Esophagus squamous epithelium (tissue), 5 donors: ENCODE data around the gene RDH12. TPM values are rescaled to one million over a fixed set of nuclear protein-coding genes. Genes with fewer than 3 reads are reported as not detected.

Source experiments
- DNase-seq: peaks from one replicate; lab custom pipeline; 2025; lab: John Stamatoyannopoulos, UW
- H3K27ac ChIP-seq, 4 donors: fragments of 200-600 bp; sonication (generic); one replicate each; pipeline ENCODE4 v1.5.1; 2016 to 2019; ENCODE audit warnings: mild to moderate bottlenecking in 1 of 4
- H3K27me3 ChIP-seq, 4 donors: fragments of 200-600 bp; sonication (generic); 1 replicate in 3 of 4; 2 replicates in 1 of 4; pipeline versions ENCODE4 v1.5.1 to v1.6.0; 2017 to 2021; ENCODE audit warnings: antibody characterized with exemption in 1 of 4
- H3K36me3 ChIP-seq, 3 donors: fragments of 200-600 bp; sonication (generic); one replicate each; pipeline ENCODE4 v1.5.1; 2016 to 2019
- H3K4me1 ChIP-seq, 3 donors: fragments of 200-600 bp; sonication (generic); one replicate each; pipeline ENCODE4 v1.5.1; 2017 to 2019
- H3K4me3 ChIP-seq, 4 donors: fragments of 200-600 bp; sonication (generic); 1 replicate in 3 of 4; 2 replicates in 1 of 4; pipeline ENCODE4 v1.5.1; 2016 to 2019; ENCODE audit warnings: mild to moderate bottlenecking in 2 of 4, moderate library complexity in 1 of 4
- H3K9me3 ChIP-seq, 3 donors: fragments of 200-600 bp; sonication (generic); one replicate each; pipeline ENCODE4 v1.5.1; 2016 to 2019
- CTCF ChIP-seq, 6 experiments: fragments of 450-650 bp in 4 of 6; fragments of 200-600 bp in 2 of 6; sonication (generic) in 2 of 6; IDR thresholded peaks; one replicate each; pipeline ENCODE4 v1.5.1; 2016 to 2019; ENCODE audit warnings: antibody characterized with exemption in 6 of 6, mild to moderate bottlenecking in 4 of 6, moderate library complexity in 4 of 6
- POLR2A ChIP-seq, 4 donors: fragments of 450-650 bp; IDR thresholded peaks; one replicate each; pipeline ENCODE4 v1.6.1; 2017; ENCODE audit warnings: antibody characterized with exemption in 4 of 4, mild to moderate bottlenecking in 4 of 4, moderate library complexity in 3 of 4
- WGBS, 2 donors: methylation state at CpG; one replicate each; pipeline ENCODE4 v1.1.5; 2018; 5-methylcytosine and 5-hydroxymethylcytosine counted together
- intact Hi-C: fragments of 100-400 bp; cut with DNase I; formaldehyde crosslinking; loops from one replicate; pipeline ENCODE4 v1.15.0; 2022
- total RNA-seq, 4 donors: library from RNA; depleted of rRNA; stranded (reverse); fragments of >200 nt; gene quantifications; one replicate each; pipeline ENCODE4 v1.1.0, GENCODE V29; 2016
- donor health status: DM: yes; HTN: yes; CAD: no.

RDH12 gene
- total RNA-seq, 4 donors from 2014 or later = 4.0 to 35.3 (median 29.4) TPM

GRCh38 chr14:67757175-67757574 is 55.5 kb downstream of the RDH12 start:
- TF ChIP-seq CTCF (IDR thresholded peaks at IDR 0.05) (no peak), POLR2A (IDR thresholded peaks at IDR 0.05) (no peak)
- Histone ChIP-seq H3K27ac (no peak overlapping the region), H3K27me3 (no peaks in the 10 kb centered on the region), H3K36me3 (peaks cover 10 to 84% (median 25%) of the 10 kb centered on the region in 3 donors), H3K9me3 (no peaks in the 10 kb centered on the region), H3K4me3 (no peak overlapping the region), H3K4me1 (peaks cover 0 to under 1% (median 0%) of the 10 kb centered on the region in 3 donors)
- DNase-seq = no peak
- 81 to 82% methylated on average over 3 of the region's 3 CpGs for WGBS, 2 donors
- intact Hi-C loops = no loop called here

DNA sequence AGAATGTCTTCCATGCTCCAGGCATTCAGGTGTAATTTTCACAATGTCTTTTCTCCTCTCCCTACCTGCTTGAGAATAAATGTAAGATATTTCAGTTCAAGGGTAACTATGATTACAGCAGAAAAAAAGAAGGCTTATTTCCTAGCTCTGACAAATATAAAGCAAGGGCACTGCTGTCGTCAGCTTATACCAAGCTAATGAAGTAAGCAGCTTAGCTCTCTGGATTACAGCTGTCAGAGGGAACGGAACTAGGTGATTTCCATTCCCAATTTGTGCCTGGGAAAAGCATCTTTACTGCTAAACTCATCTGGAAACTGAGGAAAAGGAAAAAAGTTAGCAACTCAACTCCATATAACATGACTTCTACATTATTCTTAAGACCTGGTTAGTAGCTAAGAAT is 58.2 kb downstream of the RDH12 start:
- DNase-seq = no peak
- Histone ChIP-seq H3K27me3 (no peaks in the 10 kb centered on the region), H3K36me3 (peaks cover 11 to 83% (median 23%) of the 10 kb centered on the region in 3 donors), H3K4me1 (peaks cover 0 to 27% (median 0%) of the 10 kb centered on the region in 3 donors), H3K27ac (no peak overlapping the region), H3K9me3 (no peaks in the 10 kb centered on the region), H3K4me3 (no peak overlapping the region)
- TF ChIP-seq POLR2A (IDR thresholded peaks at IDR 0.05) = no peak
- no peak for TF ChIP-seq CTCF (IDR thresholded peaks at IDR 0.05)
- WGBS, 2 donors = 76 to 84% methylated on average over 2 of the region's 2 CpGs
- intact Hi-C loops = no loop called here

DNA sequence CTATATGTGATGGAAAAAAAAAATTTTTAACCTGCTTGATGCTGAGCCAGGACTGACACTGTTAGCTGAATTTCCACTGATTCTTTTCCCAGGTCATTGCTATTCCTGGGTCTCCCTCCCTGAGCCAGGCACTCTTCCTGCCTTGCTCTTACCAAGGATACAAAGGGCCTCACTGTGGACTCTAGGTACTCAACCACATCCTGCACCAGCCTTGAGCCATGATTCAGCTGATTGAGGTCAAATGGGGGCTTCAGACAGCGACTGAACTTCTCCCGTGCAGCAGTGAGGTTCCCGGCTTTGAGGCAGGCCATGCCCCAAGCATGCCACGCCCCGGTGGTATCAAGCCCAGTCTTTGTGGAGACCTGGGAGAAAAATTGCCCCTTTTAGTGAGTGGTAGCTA is 60.4 kb downstream of the RDH12 start:
- no peaks in the 10 kb centered on the region for H3K9me3 ChIP-seq
- no peak for TF ChIP-seq POLR2A (IDR thresholded peaks at IDR 0.05)
- no peak for TF ChIP-seq CTCF (IDR thresholded peaks at IDR 0.05)
- DNase-seq = no peak
- H3K27me3 ChIP-seq = no peaks in the 10 kb centered on the region
- H3K27ac ChIP-seq = no peak overlapping the region
- peaks cover 11 to 87% (median 18%) of the 10 kb centered on the region in 3 donors for H3K36me3 ChIP-seq
- intact Hi-C loops = no loop called here
- H3K4me3 ChIP-seq = no peak overlapping the region
- H3K4me1 ChIP-seq = peaks cover 0 to 41% (median 0%) of the 10 kb centered on the region in 3 donors
- 80 to 90% methylated on average over 2 to 4 of the region's 5 CpGs for WGBS, 2 donors

DNA sequence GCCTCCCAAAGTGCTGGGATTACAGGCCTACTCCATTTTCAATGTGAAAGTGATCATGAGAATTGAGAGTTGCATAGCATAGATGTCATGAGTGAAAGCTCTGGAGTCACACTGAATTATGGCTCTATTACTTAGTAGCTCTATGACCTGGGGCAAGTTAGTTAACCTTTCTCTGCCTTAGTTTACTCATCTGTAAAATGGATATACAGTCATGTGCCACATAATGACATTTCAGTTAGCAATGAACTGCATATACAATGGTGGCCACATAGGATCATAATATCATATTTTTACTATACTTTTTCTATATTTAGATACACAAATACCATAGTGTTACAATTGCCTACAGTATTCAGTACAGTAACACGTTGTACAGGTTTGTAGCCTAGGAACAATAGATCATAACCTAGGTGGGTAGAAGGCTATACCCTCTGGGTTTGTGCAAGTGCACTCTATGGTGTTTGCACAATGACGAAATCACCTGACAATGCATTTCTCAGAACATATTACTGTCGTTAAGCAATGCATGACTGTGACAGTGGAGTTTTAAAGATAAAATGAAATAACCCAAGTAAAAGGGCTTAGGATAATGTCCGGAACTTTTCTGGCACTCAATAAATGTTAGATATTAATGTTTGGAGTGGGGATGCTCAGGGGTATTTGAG is 61.6 kb downstream of the RDH12 start:
- intact Hi-C loops = no loop called here
- no peak for DNase-seq
- Histone ChIP-seq H3K4me3 (no peak overlapping the region), H3K27ac (peak overlapping the region in 3 of 4 donors; percentile 67 to 73 (median 70)), H3K9me3 (no peaks in the 10 kb centered on the region), H3K27me3 (no peaks in the 10 kb centered on the region), H3K4me1 (peaks cover 0 to 41% (median 0%) of the 10 kb centered on the region in 3 donors), H3K36me3 (peaks cover 17 to 91% (median 18%) of the 10 kb centered on the region in 3 donors)
- 59 to 70% methylated on average over 4 of the region's 4 CpGs for WGBS, 2 donors
- TF ChIP-seq POLR2A (IDR thresholded peaks at IDR 0.05) = no peak
- no peak for TF ChIP-seq CTCF (IDR thresholded peaks at IDR 0.05)

DNA sequence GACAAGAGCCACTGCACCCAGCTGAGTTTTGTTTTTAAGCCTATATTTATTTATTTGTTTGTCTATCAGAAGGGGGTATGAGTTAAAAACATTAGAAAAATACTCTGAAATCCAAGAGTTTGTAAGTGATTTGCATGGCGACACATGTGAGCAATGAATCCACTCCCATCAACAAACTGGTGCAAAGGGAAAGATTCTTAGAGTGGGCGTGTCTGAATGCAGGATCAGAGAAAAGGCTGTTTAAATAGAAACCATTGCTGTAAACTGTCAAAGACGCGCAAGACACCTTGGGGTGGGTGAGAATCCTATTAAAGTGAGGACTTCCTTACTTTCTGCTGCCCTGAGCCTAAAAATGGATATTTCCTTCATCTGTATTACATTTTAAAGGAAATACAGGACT is 62.8 kb downstream of the RDH12 start:
- no peak for DNase-seq
- TF ChIP-seq CTCF (IDR thresholded peaks at IDR 0.05) (no peak), POLR2A (IDR thresholded peaks at IDR 0.05) (no peak)
- H3K27ac ChIP-seq = peak overlapping the region in 3 of 4 donors; percentile 67 to 73 (median 70)
- no peak overlapping the region for H3K4me3 ChIP-seq
- H3K9me3 ChIP-seq = no peaks in the 10 kb centered on the region
- intact Hi-C loops = no loop called here
- WGBS, 2 donors = 80 to 83% methylated on average over 4 of the region's 4 CpGs
- H3K27me3 ChIP-seq = no peaks in the 10 kb centered on the region
- peaks cover 0 to 41% (median 0%) of the 10 kb centered on the region in 3 donors for H3K4me1 ChIP-seq
- H3K36me3 ChIP-seq = peaks cover 18 to 99% (median 23%) of the 10 kb centered on the region in 3 donors
